WERI-Rb-1 (cell line): Measurements from ENCODE around the gene TNPO1.

ENCODE experiments used
- DNase-seq: peaks from one replicate; pipeline ENCODE4 v3.0.0-alpha.2; 2020
- H3K27ac ChIP-seq: fragments of 250-450 bp; sonication (Bioruptor Pico); 2 replicates; pipeline ENCODE4 v1.5.1; 2020; ENCODE audit warnings: mild to moderate bottlenecking, moderate library complexity
- H3K27me3 ChIP-seq: fragments of 250-450 bp; sonication (Bioruptor Pico); 2 replicates; pipeline ENCODE4 v1.5.1; 2021; ENCODE audit warnings: mild to moderate bottlenecking, low read depth, moderate library complexity; ENCODE audit not compliant: insufficient read depth, severe bottlenecking
- H3K36me3 ChIP-seq: fragments of 250-450 bp; sonication (Bioruptor Pico); 2 replicates; pipeline ENCODE4 v1.5.1; 2020; ENCODE audit warnings: mild to moderate bottlenecking, moderate library complexity
- H3K4me3 ChIP-seq: 2 replicates; pipeline ENCODE4 v1.5.1; 2011; ENCODE audit warnings: low read depth, mild to moderate bottlenecking, control low read depth, low read length
- H3K9me3 ChIP-seq: fragments of 250-450 bp; sonication (Bioruptor Pico); 2 replicates; pipeline ENCODE4 v1.5.1; 2021; ENCODE audit warnings: mild to moderate bottlenecking, moderate library complexity; ENCODE audit not compliant: severe bottlenecking
- TF ChIP-seq, protein P1 (sequence below): IDR thresholded peaks from 2 replicates; pipeline ENCODE4 v1.5.1; 2011; ENCODE audit warnings: low read depth, mild to moderate bottlenecking, control low read depth, inconsistent platforms, low read length

TNPO1 gene

DNA sequence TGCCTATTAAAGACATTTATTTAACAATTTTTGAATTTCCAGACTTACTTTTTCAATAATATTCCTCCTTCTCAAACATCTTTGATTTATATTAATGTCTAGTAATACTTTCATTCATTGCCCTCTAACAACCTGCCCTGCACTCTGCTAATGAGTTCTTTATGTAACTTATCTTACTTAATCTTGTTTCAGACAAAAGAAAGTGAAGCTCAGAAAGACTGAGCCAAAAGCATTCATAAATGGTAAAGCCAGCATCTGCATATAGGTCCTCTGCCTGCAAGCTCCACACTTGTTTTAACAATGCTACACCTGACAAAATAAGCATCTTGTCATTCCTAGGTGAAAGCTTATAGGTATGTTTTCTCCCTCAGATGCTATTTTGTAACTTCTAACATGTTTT, 2.4 kb upstream of the TNPO1 start:
- Histone ChIP-seq H3K4me3 (no peak overlapping the region), H3K9me3 (no peaks in the 10 kb centered on the region), H3K36me3 (peaks cover 6% of the 10 kb centered on the region; the same call in 1 of the 2 replicates), H3K27me3 (no peaks in the 10 kb centered on the region), H3K27ac (no peak overlapping the region)
- DNase-seq, result no peak
- TF ChIP-seq, protein P1, sequence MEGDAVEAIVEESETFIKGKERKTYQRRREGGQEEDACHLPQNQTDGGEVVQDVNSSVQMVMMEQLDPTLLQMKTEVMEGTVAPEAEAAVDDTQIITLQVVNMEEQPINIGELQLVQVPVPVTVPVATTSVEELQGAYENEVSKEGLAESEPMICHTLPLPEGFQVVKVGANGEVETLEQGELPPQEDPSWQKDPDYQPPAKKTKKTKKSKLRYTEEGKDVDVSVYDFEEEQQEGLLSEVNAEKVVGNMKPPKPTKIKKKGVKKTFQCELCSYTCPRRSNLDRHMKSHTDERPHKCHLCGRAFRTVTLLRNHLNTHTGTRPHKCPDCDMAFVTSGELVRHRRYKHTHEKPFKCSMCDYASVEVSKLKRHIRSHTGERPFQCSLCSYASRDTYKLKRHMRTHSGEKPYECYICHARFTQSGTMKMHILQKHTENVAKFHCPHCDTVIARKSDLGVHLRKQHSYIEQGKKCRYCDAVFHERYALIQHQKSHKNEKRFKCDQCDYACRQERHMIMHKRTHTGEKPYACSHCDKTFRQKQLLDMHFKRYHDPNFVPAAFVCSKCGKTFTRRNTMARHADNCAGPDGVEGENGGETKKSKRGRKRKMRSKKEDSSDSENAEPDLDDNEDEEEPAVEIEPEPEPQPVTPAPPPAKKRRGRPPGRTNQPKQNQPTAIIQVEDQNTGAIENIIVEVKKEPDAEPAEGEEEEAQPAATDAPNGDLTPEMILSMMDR, result no peak

DNA sequence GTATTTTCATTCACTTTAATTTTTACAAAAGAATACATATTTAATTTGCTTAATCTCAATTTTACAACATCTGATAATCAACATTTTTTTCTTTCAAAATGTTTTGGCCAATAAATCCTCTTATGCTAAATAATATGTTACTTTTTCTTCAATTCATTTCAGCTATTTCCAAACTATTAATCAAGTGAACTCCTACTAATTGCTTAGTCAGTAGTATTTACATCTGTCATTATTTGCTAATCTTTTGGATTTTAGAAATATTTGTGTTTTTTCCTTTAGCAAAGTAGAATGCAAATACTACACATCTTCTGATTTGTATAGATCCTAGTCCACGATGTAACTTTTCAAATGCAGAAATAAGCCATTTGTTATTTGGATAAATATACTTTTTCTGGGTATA, 1.6 kb upstream of the TNPO1 start:
- H3K9me3 ChIP-seq, result no peaks in the 10 kb centered on the region
- H3K36me3 ChIP-seq, result peaks cover 6% of the 10 kb centered on the region; the same call in 1 of the 2 replicates
- TF ChIP-seq, protein P1, result no peak
- no peak overlapping the region for H3K27ac ChIP-seq
- H3K4me3 ChIP-seq, result no peak overlapping the region
- H3K27me3 ChIP-seq, result no peaks in the 10 kb centered on the region
- no peak for DNase-seq

DNA sequence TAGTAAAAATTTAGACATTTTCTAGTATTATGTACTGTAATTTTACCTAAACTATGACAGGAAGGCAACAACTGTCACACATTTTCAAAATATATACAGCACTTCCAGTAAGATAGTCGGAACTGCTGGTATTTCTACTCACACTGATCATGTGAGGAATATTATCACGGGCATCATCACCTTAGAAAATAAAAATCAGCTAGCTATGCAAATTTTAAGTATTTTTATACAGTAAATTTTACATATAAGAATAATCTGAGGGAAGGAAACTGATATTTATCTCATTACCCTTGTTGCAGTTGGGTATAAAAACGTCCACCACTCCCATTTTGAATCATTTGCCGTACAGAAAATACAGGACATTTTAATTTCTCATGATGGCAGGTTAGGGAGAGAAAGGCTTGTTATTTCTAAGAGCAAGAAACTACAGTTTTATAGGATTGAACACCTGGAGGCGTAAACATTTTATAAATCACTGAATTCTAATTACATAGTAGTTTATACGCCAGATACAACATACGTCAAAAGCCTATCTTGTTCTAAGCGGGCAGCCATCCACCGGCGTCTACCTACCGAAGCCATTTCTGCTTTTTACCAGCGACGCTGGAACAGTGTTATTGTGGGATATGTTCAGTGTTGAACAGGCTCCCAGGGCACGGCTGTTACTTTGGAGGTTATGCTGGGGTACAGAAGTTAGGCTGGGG, 729 bp upstream of the TNPO1 start:
- Histone ChIP-seq H3K27me3 (no peaks in the 10 kb centered on the region), H3K36me3 (peaks cover 12% of the 10 kb centered on the region), H3K27ac (peak overlapping the region; percentile 99), H3K4me3 (peak overlapping the region; percentile 89), H3K9me3 (no peaks in the 10 kb centered on the region)
- no peak for DNase-seq
- TF ChIP-seq, protein P1, result no peak

DNA sequence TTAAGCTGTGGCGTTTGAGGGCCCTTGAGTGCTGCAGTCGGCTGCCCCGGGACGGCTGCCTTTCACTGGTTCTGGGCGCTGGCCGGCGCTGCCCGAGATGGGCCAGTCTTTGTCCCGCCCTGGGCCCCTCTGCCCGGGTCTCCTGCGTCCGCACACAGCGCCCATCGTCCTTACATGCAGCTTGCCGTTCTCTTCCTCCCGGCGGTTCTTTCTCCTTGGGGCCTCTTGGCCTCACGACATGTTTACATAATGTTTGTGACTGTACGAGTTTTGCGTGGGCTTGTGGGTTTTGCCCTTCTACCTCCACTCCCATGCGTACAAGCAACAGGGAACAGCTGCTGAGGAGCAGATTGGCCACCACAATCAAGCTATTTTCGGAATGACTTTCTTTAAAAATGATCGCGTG, 618 bp downstream of the TNPO1 start:
- Histone ChIP-seq H3K36me3 (peaks cover 12% of the 10 kb centered on the region), H3K27ac (peak overlapping the region; percentile 99), H3K9me3 (no peaks in the 10 kb centered on the region), H3K4me3 (peak overlapping the region; percentile 89), H3K27me3 (no peaks in the 10 kb centered on the region)
- TF ChIP-seq, protein P1, result no peak
- peak; percentile 47 for DNase-seq

DNA sequence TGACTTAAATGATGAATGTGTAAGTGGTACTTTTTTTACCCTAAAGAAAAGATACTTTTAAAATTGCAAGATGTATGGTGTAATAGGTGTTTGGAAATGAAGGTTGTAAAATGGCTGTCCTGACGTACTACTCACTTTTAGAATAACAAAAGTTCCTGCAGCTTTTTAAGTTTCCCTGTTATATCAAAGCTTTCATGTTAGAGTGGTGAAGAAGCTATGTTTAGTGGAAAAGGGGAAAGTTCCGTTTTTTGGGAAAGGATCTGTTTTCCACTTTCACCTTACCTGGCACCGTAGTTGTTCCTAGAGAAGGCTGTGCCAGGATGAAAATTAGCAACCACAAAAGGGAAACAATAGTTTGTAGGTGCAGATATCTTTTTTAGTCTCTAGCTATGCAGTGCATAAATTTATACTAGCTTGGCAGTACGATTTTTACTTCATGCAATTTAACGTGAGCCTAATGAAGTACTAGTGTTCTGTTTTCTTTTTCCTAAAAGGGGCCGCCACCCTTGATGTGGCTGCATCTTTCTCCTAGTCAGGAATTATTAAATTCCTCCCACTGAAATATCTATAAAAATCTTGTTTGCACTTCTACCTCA, 1.3 kb downstream of the TNPO1 start:
- H3K27me3 ChIP-seq, result no peaks in the 10 kb centered on the region
- peaks cover 12% of the 10 kb centered on the region for H3K36me3 ChIP-seq
- no peaks in the 10 kb centered on the region for H3K9me3 ChIP-seq
- TF ChIP-seq, protein P1, result no peak
- H3K27ac ChIP-seq, result peak overlapping the region; percentile 99
- no peak for DNase-seq
- peak overlapping the region; percentile 89 for H3K4me3 ChIP-seq
